ENCODE results near the gene INAVA. TPM values are rescaled to one million over a fixed set of nuclear protein-coding genes. Genes with fewer than 3 reads are reported as not detected.
A peak's percentile ranks its signal among the peaks of the same experiment; 100 is the strongest.

Gene INAVA
- total and polyA plus RNA-seq, 9 of the 15 experiments (the other 6 are each of a cell fraction or from before 2014, with no cell fraction given) = 0.09 TPM; not detected in 8

DNA sequence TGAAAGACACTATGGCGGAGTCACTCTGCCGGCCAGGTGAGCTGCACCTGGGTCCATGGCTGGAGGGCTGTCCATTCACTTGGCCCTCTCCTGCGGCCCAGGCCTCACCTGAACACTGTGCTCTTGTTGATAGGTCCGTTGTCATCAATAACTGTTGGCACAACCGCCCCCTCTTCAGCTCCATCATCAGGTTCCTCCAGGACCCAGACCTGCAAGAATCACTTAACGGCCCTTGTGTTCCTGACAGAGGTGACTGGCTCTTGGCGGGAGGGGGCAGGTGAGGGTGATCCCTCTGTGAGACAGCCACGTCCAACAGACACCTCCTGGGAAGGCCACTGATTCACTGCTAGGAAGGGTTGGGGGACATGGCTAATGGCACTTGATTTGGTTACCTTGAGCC is 54.9 kb downstream of the INAVA start:
- peaks cover 14 to 37% of the 10 kb centered on the region in 2 experiments for H3K27me3 ChIP-seq (ENCODE audit: control insufficient read depth in 2 of 2, insufficient read depth in 2 of 2, low read length in 2 of 2)
- no peak for ATAC-seq
- no peaks in the 10 kb centered on the region for H3K79me2 ChIP-seq (ENCODE audit: control insufficient read depth, insufficient read depth, low read length)
- in situ Hi-C loops (cut with MboI) (no loop called here), intact Hi-C loops (cut with micrococcal nuclease) (no loop called here)
- no peak overlapping the region for H3K27ac ChIP-seq (ENCODE audit: extremely low read depth, low read depth, low read length)
- no peak overlapping the region for H2AFZ ChIP-seq (ENCODE audit: low read depth, low read length)
- no peaks in the 10 kb centered on the region for H3K4me1 ChIP-seq (replicated peaks in 1 of 2; ENCODE audit: control insufficient read depth in 2 of 2, insufficient read depth in 2 of 2, low read length in 2 of 2)
- CTCF ChIA-PET (ENCODE audit: low intra/inter-chr PET ratio) = no interaction called here
- H3K4me2 ChIP-seq (ENCODE audit: insufficient read depth, low read length) = no peak overlapping the region
- WGBS (ENCODE audit: insufficient coverage, low coverage, missing lambda C conversion rate) = under 1% methylated on average over 8 of the region's 8 CpGs
- H3K9me3 ChIP-seq (replicated peaks; ENCODE audit: control insufficient read depth, insufficient read depth, low read depth, low read length) = no peaks in the 10 kb centered on the region; the same call in none of the 2 replicates
- H4K20me1 ChIP-seq (replicated peaks; ENCODE audit: control insufficient read depth, insufficient read depth, low read length) = no peaks in the 10 kb centered on the region
- H3K9me1 ChIP-seq (ENCODE audit: control insufficient read depth, insufficient read depth, low read length) = no peaks in the 10 kb centered on the region
- BruUV-seq (replicated peaks) = no TSS peak
- POLR2A ChIA-PET = interaction anchor here (0.6 kb wide), 1 partner anchor 11 kb away, joined by 3 read pairs; no protein-coding TSS in a partner anchor
- no peak overlapping the region for H3K9ac ChIP-seq (ENCODE audit: insufficient read depth in 1 of 2, low read depth in 2 of 2, low read length in 2 of 2)
- no peak overlapping the region for H3K4me3 ChIP-seq
- DNase-seq (ENCODE audit: extremely low read depth in 1 of 4, low spot score in 3 of 4) = peak in 1 of 4 experiments; percentile 3
- TF ChIP-seq ZFPM2 (CRISPR knock-in tag; IDR thresholded peaks at IDR 0.05) (no peak), POLR2AphosphoS5 (IDR thresholded peaks at IDR 0.05; ENCODE audit: control insufficient read depth, insufficient read depth, low read depth, low read length) (no peak), HDAC1 (IDR thresholded peaks at IDR 0.05) (no peak), DACH1 (IDR thresholded peaks at IDR 0.05; ENCODE audit: partially characterized antibody) (no peak), TSHZ1 (CRISPR knock-in tag; IDR thresholded peaks at IDR 0.05) (no peak), HCFC1 (IDR thresholded peaks at IDR 0.05; ENCODE audit: low read depth, low read length) (no peak), MAFK (IDR thresholded peaks at IDR 0.05; ENCODE audit: low read length) (no peak), MECOM (CRISPR knock-in tag; IDR thresholded peaks at IDR 0.05) (no peak)
- TF ChIP-seq, protein P1, sequence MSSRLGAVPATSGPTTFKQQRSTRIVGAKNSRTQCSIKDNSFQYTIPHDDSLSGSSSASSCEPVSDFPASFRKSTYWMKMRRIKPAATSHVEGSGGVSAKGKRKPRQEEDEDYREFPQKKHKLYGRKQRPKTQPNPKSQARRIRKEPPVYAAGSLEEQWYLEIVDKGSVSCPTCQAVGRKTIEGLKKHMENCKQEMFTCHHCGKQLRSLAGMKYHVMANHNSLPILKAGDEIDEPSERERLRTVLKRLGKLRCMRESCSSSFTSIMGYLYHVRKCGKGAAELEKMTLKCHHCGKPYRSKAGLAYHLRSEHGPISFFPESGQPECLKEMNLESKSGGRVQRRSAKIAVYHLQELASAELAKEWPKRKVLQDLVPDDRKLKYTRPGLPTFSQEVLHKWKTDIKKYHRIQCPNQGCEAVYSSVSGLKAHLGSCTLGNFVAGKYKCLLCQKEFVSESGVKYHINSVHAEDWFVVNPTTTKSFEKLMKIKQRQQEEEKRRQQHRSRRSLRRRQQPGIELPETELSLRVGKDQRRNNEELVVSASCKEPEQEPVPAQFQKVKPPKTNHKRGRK (tag; IDR thresholded peaks at IDR 0.05) = no peak
- H3K36me3 ChIP-seq (ENCODE audit: control insufficient read depth, insufficient read depth, low read length) = no peaks in the 10 kb centered on the region
- FAIRE-seq = no peak
